ENCODE measurements around the gene TMEM53. TPM values are rescaled to one million over a fixed set of nuclear protein-coding genes. Genes with fewer than 3 reads are reported as not detected.

TMEM53 gene
- polyA plus RNA-seq, 1 of the 3 experiments (the other 2 are of a cell fraction), result 14.9 TPM

- H3F3A ChIP-seq (replicated peaks; ENCODE audit: insufficient read depth), result peaks cover 4% of the 10 kb centered on the region
- WGBS (ENCODE audit: low lambda C conversion rate), result 34% methylated on average over 6 of the region's 7 CpGs
- H3K9ac ChIP-seq, result no peak overlapping the region
- POLR2A ChIA-PET, result interaction anchor here (0.6 to 6.0 kb wide), 6 partner anchors 10 to 435 kb away, joined by 3 to 50 read pairs (median 5); partner anchors contain the start of gene RNU5D-1
- no peak overlapping the region for H3K27ac ChIP-seq (ENCODE audit: low read depth in 2 of 2, low read length in 1 of 2)
- CTCF ChIA-PET, result interaction anchor here (0.6 to 7.5 kb wide), 62 partner anchors 10 to 875 kb away, joined by 3 to 163 read pairs (median 4); partner anchors contain the start of genes ARMH1 and TMEM53
- H3K9me3 ChIP-seq, result no peaks in the 10 kb centered on the region
- TF ChIP-seq GATA2 (CRISPR knock-in tag; IDR thresholded peaks at IDR 0.05) (no peak), RCOR1 (IDR thresholded peaks at IDR 0.05; ENCODE audit: low read length) (peak; percentile 27; the same call in 1 of the 2 replicates), CTCF (IDR thresholded peaks at IDR 0.05) (peak; percentile 93), EZH2phosphoT487 (IDR thresholded peaks at IDR 0.05; ENCODE audit: borderline replicate concordance, low read depth) (no peak), RFX5 (IDR thresholded peaks at IDR 0.05; ENCODE audit: low read length) (no peak), REST (IDR thresholded peaks at IDR 0.05; ENCODE audit: low read depth, low read length) (no peak), SIN3A (IDR thresholded peaks at IDR 0.05; ENCODE audit: borderline replicate concordance, low read depth, low read length) (no peak), ELF1 (IDR thresholded peaks at IDR 0.05) (no peak), POLR2AphosphoS5 (IDR thresholded peaks at IDR 0.05; ENCODE audit: low read depth, low read length) (no peak), FOXJ3 (CRISPR knock-in tag; IDR thresholded peaks at IDR 0.05) (no peak), SMC3 (IDR thresholded peaks at IDR 0.05; ENCODE audit: low read depth, low read length) (peak; percentile 89), NRF1 (IDR thresholded peaks at IDR 0.05; ENCODE audit: low read depth, low read length) (no peak), MAX (IDR thresholded peaks at IDR 0.05; ENCODE audit: low read depth) (no peak), RAD21 (IDR thresholded peaks at IDR 0.05; ENCODE audit: low read length) (peak; percentile 98), GABPA (IDR thresholded peaks at IDR 0.05; ENCODE audit: low read depth) (no peak)
- H4K20me1 ChIP-seq (ENCODE audit: insufficient read depth), result no peaks in the 10 kb centered on the region
- peak; percentile 88 for DNase-seq
- no peaks in the 10 kb centered on the region for H3K9me2 ChIP-seq
- H2AFZ ChIP-seq (ENCODE audit: low read depth), result no peak overlapping the region
- peak overlapping the region in 1 of 2 experiments; percentile 35; a peak in 1 of 4 replicates for H3K4me3 ChIP-seq (ENCODE audit: low read depth in 2 of 2, low read length in 1 of 2)
- no peaks in the 10 kb centered on the region for H3K79me2 ChIP-seq (ENCODE audit: insufficient read depth)
- peaks cover 0 to 31% of the 10 kb centered on the region in 2 experiments; a peak in 1 of 4 replicates for H3K4me1 ChIP-seq (ENCODE audit: control insufficient read depth in 1 of 2, insufficient read depth in 2 of 2, low read depth in 1 of 2, low read length in 1 of 2)
- no peak overlapping the region for H3K4me2 ChIP-seq
- H3K27me3 ChIP-seq (ENCODE audit: insufficient read depth), result no peaks in the 10 kb centered on the region
- peaks cover 0 to 34% of the 10 kb centered on the region in 2 experiments for H3K36me3 ChIP-seq (replicated peaks in 1 of 2; ENCODE audit: control insufficient read depth in 1 of 2, insufficient read depth in 2 of 2, low read length in 1 of 2)
These were observed 21.7 kb downstream of the TMEM53 start for GRCh38 chr1:44652445-44653106.
